Measurements from ENCODE around the gene CLEC16A. TPM values are rescaled to one million over a fixed set of nuclear protein-coding genes. Genes with fewer than 3 reads are reported as not detected.
A peak's percentile ranks its signal among the peaks of the same experiment; 100 is the strongest.
"Not testable (repeated sequence)": the region's sequence is repeated elsewhere in the genome, so short reads cannot be mapped to it uniquely, and the experiment has no call there.

Gene CLEC16A
- total and polyA plus RNA-seq, 3 experiments from 2014 or later: 18.6 to 38.2 (median 38.1) TPM

- Mint-ChIP-seq H3K4me1 (peaks cover 74 to 94% (median 89%) of the 10 kb centered on the region in 3 donors), H3K27ac (peak overlapping the region in 7 of 8 donors; percentile 25 to 85 (median 69)), H3K27me3 (no peaks in the 10 kb centered on the region), H3K36me3 (peaks cover 0 to 40% (median 6%) of the 10 kb centered on the region in 3 donors), H3K9me3 (no peaks in the 10 kb centered on the region), H3K4me3 (peak overlapping the region; percentile 70 to 96 (median 91))
- CTCF ChIA-PET: interaction anchor here (2.9 kb wide), 1 partner anchor 20 kb away, joined by 7 read pairs; no protein-coding TSS in a partner anchor
- Histone ChIP-seq H3K4me1 (ENCODE audit: insufficient read depth, low read length) (peaks cover 72% of the 10 kb centered on the region), H3K27me3 (ENCODE audit: insufficient read depth, low read length, poor library complexity, severe bottlenecking) (no peaks in the 10 kb centered on the region), H3K4me3 (ENCODE audit: low read length) (peak overlapping the region; percentile 15), H3K36me3 (ENCODE audit: insufficient read depth, low read length) (no peaks in the 10 kb centered on the region), H3K27ac (ENCODE audit: low read depth, low read length) (no peak overlapping the region), H3K9me3 (ENCODE audit: low read length) (no peaks in the 10 kb centered on the region)
- DNase-seq: no peak
- POLR2A ChIA-PET: interaction anchor here (0.7 kb wide), 1 partner anchor 62 kb away, joined by 6 read pairs; no protein-coding TSS in a partner anchor
Observed at GRCh38 chr16:10938321-10938720, 6.0 kb upstream of the CLEC16A start.

GRCh38 chr16:10938796-10939648, 5.3 kb upstream of the CLEC16A start:
- Mint-ChIP-seq H3K27me3 (no peaks in the 10 kb centered on the region), H3K4me3 (peak overlapping the region; percentile 70 to 96 (median 91)), H3K36me3 (peaks cover 0 to 34% (median 6%) of the 10 kb centered on the region in 3 donors), H3K4me1 (peaks cover 75 to 94% (median 89%) of the 10 kb centered on the region in 3 donors), H3K27ac (peak overlapping the region; percentile 54 to 85 (median 65)), H3K9me3 (no peaks in the 10 kb centered on the region)
- DNase-seq: no peak
- Histone ChIP-seq H3K27ac (ENCODE audit: low read depth, low read length) (no peak overlapping the region), H3K9me3 (ENCODE audit: low read length) (no peaks in the 10 kb centered on the region), H3K36me3 (ENCODE audit: insufficient read depth, low read length) (no peaks in the 10 kb centered on the region), H3K27me3 (ENCODE audit: insufficient read depth, low read length, poor library complexity, severe bottlenecking) (no peaks in the 10 kb centered on the region), H3K4me1 (ENCODE audit: insufficient read depth, low read length) (peaks cover 79% of the 10 kb centered on the region), H3K4me3 (ENCODE audit: low read length) (peak overlapping the region; percentile 27)
- ChIA-PET POLR2A (no interaction called here), CTCF (interaction anchor here (2.9 kb wide), 1 partner anchor 21 kb away, joined by 7 read pairs; no protein-coding TSS in a partner anchor)

DNA sequence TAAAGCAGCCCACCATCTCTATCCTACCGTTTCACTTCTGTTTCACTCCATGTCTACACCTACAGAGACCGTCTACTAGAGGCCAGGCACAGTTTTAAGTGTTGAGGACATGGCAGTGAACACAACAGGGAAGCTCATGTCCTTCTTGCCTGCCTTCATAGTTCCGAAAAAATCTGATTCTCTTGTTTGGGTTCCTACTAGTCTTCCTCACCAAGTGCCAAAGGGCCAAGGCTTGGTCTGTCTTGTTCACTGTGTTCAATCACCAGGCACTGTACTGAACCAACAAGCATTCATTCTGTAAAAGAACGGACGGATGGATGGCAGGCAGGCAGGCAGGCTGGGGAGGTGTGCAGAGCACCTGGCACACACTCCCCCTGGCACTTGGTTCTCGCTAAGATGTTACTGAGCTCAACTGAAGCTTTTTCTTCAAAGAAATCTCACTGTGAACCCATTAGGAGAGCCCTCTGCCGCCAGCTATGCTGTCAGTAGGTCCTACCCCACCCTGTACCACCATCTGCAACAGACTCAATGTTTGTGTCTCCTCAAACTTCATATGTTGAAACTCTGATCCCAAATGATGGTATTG, 4.6 kb upstream of the CLEC16A start:
- ChIA-PET CTCF (interaction anchor here (2.9 kb wide), 1 partner anchor 21 kb away, joined by 7 read pairs; no protein-coding TSS in a partner anchor), POLR2A (interaction anchor here (1.3 kb wide), 1 partner anchor 8 kb away, joined by 3 read pairs; no protein-coding TSS in a partner anchor)
- H3K4me3 Mint-ChIP-seq: peak overlapping the region; percentile 84 to 96 (median 92)
- H3K36me3 Mint-ChIP-seq: peaks cover 0 to 32% (median 6%) of the 10 kb centered on the region in 3 donors
- Histone ChIP-seq H3K4me3 (ENCODE audit: low read length) (peak overlapping the region; percentile 59), H3K27me3 (ENCODE audit: insufficient read depth, low read length, poor library complexity, severe bottlenecking) (no peaks in the 10 kb centered on the region), H3K4me1 (ENCODE audit: insufficient read depth, low read length) (peaks cover 76% of the 10 kb centered on the region), H3K36me3 (ENCODE audit: insufficient read depth, low read length) (no peaks in the 10 kb centered on the region), H3K27ac (ENCODE audit: low read depth, low read length) (no peak overlapping the region), H3K9me3 (ENCODE audit: low read length) (no peaks in the 10 kb centered on the region)
- no peaks in the 10 kb centered on the region for H3K9me3 Mint-ChIP-seq
- peaks cover 75 to 94% (median 86%) of the 10 kb centered on the region in 3 donors for H3K4me1 Mint-ChIP-seq
- H3K27me3 Mint-ChIP-seq: no peaks in the 10 kb centered on the region
- peak overlapping the region; percentile 12 to 92 (median 65) for H3K27ac Mint-ChIP-seq
- no peak for DNase-seq

DNA sequence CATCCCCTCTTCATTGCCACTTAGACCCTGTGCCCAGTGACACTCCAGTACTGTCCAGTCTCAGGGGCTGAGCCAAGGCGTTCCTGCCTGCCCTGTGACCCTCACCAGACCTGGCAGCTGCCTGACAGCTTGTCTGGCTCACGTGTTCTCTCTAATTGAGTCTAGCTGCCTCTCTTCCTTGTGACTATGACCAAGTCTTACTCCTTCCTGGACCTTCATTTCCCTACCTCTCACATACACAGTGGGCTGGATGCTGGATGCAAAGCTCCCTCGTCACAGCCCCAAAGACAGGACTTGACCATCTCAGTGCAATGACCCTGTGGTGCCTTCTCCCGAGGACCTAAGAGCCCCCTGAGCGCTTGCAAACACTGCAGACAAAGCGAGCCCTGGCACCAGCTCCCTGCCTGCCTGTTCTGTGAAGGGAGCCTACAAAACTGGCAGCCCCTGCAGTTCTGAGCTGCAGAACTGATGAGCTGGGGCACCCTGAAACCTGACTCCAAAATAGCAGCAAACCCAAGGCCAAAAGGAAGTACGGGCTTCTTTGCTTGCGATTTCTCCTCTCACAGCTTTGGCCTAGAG, 3.8 kb upstream of the CLEC16A start:
- DNase-seq: no peak
- Histone ChIP-seq H3K4me3 (ENCODE audit: low read length) (peak overlapping the region; percentile 59), H3K36me3 (ENCODE audit: insufficient read depth, low read length) (no peaks in the 10 kb centered on the region), H3K9me3 (ENCODE audit: low read length) (no peaks in the 10 kb centered on the region), H3K4me1 (ENCODE audit: insufficient read depth, low read length) (peaks cover 79% of the 10 kb centered on the region), H3K27me3 (ENCODE audit: insufficient read depth, low read length, poor library complexity, severe bottlenecking) (no peaks in the 10 kb centered on the region), H3K27ac (ENCODE audit: low read depth, low read length) (no peak overlapping the region)
- H3K27ac Mint-ChIP-seq: peak overlapping the region; percentile 52 to 92 (median 84)
- H3K4me1 Mint-ChIP-seq: peaks cover 75 to 94% (median 85%) of the 10 kb centered on the region in 3 donors
- peak overlapping the region; percentile 84 to 96 (median 92) for H3K4me3 Mint-ChIP-seq
- ChIA-PET CTCF (no interaction called here), POLR2A (interaction anchor here (1.3 kb wide), 1 partner anchor 9 kb away, joined by 3 read pairs; no protein-coding TSS in a partner anchor)
- H3K36me3 Mint-ChIP-seq: peaks cover 0 to 28% (median 6%) of the 10 kb centered on the region in 3 donors
- H3K27me3 Mint-ChIP-seq: no peaks in the 10 kb centered on the region
- no peaks in the 10 kb centered on the region for H3K9me3 Mint-ChIP-seq

DNA sequence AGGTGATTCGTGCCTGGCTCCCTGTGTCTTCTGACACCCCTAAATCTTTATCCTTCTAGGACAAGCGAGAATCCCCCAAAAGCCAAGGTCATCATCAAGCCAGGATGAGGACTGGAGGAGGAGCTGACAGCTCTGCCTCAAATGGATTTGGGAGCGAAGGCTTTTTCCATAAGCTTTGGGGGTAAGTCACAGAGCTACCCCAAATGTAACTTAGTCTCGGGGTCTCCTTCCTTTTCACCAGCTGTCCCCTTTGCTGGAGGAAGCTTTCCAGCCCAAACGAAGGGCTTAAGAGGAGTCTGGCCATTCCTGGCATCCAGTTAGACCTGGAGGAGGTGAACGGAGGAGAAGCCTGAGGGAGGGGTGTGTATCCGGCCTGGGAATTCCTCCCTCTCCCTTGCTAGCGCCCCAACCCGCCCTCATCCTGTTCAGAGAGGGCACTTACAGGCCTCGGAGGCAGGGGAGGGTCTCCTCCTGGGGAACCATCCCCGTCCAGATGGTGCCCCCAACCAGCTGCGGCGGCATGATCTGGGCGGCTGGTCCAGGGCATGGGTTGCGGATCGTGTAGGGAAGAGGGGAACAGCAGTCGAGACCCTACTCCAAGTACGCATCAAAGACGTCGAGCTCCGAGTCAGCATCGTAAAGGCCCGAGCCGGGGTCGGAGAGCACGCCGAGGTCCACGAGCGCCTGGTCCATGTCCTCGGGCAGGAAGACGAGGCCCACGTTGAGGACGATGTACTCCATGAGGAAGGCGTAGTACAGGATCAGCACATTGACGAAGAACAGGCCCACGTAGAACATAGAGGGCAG, 3.0 kb upstream of the CLEC16A start:
- H3K4me1 Mint-ChIP-seq: peaks cover 74 to 94% (median 85%) of the 10 kb centered on the region in 3 donors
- no peaks in the 10 kb centered on the region for H3K27me3 Mint-ChIP-seq
- CTCF ChIA-PET: interaction anchor here (1.7 kb wide), 1 partner anchor 19 kb away, joined by 5 read pairs; no protein-coding TSS in a partner anchor
- Histone ChIP-seq H3K27me3 (ENCODE audit: insufficient read depth, low read length, poor library complexity, severe bottlenecking) (no peaks in the 10 kb centered on the region), H3K4me3 (ENCODE audit: low read length) (peak overlapping the region; percentile 59), H3K36me3 (ENCODE audit: insufficient read depth, low read length) (no peaks in the 10 kb centered on the region), H3K9me3 (ENCODE audit: low read length) (no peaks in the 10 kb centered on the region), H3K4me1 (ENCODE audit: insufficient read depth, low read length) (peaks cover 80% of the 10 kb centered on the region), H3K27ac (ENCODE audit: low read depth, low read length) (peak overlapping the region; percentile 36)
- H3K9me3 Mint-ChIP-seq: no peaks in the 10 kb centered on the region
- H3K4me3 Mint-ChIP-seq: peak overlapping the region; percentile 84 to 96 (median 92)
- no peak for DNase-seq
- H3K27ac Mint-ChIP-seq: peak overlapping the region in 7 of 8 donors; percentile 61 to 98 (median 85)
- H3K36me3 Mint-ChIP-seq: peaks cover 0 to 22% (median 6%) of the 10 kb centered on the region in 3 donors
- POLR2A ChIA-PET: interaction anchor here (1.3 kb wide), 1 partner anchor 9 kb away, joined by 3 read pairs; no protein-coding TSS in a partner anchor

DNA sequence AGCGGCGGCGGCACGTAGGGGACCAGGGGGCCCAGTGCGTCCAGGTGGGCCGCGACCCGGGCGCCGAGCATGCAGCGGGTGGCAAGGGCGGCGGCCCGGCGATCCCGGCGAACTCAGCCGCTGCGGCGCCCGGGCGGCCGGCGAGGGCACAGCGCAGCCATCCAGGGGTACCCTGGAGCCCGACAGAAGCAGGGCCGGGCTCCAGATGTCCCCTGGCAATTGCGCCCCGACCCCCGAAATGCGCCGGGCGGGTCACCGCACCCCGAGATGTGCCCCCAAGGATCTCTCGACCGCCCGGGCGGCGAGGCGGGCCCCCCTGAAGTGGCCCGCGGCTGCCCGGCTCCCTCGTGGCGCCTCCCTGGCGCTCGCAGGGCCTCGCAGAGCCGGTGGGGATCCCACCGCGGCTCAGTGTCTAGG, 2.4 kb upstream of the CLEC16A start:
- peaks cover 0 to 17% (median 6%) of the 10 kb centered on the region in 3 donors for H3K36me3 Mint-ChIP-seq
- POLR2A ChIA-PET: interaction anchor here (0.5 to 1.3 kb wide), 3 partner anchors 25 to 969 kb away, joined by 3 to 6 read pairs (median 5); no protein-coding TSS in a partner anchor
- peak overlapping the region; percentile 90 to 96 (median 92) for H3K4me3 Mint-ChIP-seq
- peaks cover 72 to 92% (median 81%) of the 10 kb centered on the region in 3 donors for H3K4me1 Mint-ChIP-seq
- not testable (repeated sequence) for H3K27ac ChIP-seq (ENCODE audit: low read depth, low read length); H3K9me3 Mint-ChIP-seq; H3K27me3 Mint-ChIP-seq; H3K27me3 ChIP-seq (ENCODE audit: insufficient read depth, low read length, poor library complexity, severe bottlenecking); H3K9me3 ChIP-seq (ENCODE audit: low read length); H3K36me3 ChIP-seq (ENCODE audit: insufficient read depth, low read length); DNase-seq
- H3K27ac Mint-ChIP-seq: peak overlapping the region in 4 of 8 donors; percentile 78 to 98 (median 88)
- Histone ChIP-seq H3K4me1 (ENCODE audit: insufficient read depth, low read length) (peaks cover 80% of the 10 kb centered on the region), H3K4me3 (ENCODE audit: low read length) (peak overlapping the region; percentile 59)
- CTCF ChIA-PET: interaction anchor here (0.8 to 1.7 kb wide), 3 partner anchors 20 to 314 kb away, joined by 3 to 6 read pairs (median 5); partner anchors contain the start of gene SOCS1
